GM19193 (cell line): ENCODE results near the gene ASGR2.

Source experiments
- POLR2A ChIP-seq: IDR thresholded peaks from 4 replicates; pipeline ENCODE4 v1.6.1; 2011; ENCODE audit not compliant: insufficient read depth, insufficient read length; ENCODE audit errors: extremely low read depth

Gene ASGR2

GRCh38 chr17:7109461-7110322 lies 4.9 kb downstream of the ASGR2 start:
- no peak for TF ChIP-seq POLR2A

DNA sequence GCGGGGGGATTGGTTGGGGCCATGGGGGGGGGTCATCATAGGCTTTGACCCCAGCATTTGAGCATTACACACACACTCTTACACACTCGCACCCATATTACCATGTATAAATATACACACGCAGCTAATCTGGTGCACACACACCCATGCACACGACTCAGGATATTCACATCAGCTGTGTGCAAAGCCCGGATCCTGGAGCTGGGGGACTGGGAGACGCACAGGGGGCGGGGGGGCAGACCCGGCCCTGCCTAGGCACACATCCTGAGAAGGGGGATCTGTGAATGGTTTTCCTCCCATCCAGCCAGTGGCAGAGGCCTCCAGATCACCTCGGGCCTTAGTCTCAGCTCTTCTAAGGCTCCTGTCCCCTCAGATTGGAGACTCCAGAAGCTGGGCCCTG lies 5.6 kb downstream of the ASGR2 start:
- no peak for TF ChIP-seq POLR2A

- no peak for TF ChIP-seq POLR2A
Observed at GRCh38 chr17:7108560-7108925, 6.1 kb downstream of the ASGR2 start.

- no peak for TF ChIP-seq POLR2A
Observed at GRCh38 chr17:7107795-7108559, 6.6 kb downstream of the ASGR2 start.

DNA sequence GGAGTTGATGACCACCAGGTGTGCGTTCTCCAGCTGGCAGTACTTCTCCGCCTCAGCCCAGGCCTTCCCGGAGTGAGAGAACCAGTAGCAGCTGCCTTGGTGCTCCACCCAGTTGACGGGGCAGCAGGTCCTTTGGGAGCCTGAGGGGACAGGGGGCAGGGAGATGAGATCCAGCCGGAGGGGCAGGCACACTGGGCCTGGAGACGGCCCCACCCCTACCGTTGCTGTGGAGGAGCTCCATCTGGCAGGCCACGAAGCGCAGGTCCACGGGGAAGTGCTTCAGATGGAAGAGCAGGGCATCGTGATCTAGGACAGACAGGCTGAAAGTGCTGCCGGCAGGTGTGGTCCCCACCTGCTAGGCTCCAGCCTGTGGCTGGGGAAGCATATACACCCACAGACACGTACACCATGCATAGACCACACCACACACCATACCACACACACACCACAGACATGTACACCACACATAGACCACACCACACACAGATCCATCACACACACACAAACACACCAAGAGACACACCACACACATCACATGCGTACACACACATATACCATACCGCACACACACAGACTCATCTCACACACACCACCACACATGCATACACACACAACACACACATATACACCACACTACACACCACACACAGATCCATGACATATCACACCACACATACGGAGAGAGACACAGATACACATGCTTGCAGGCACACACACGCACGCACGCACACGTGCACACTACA lies 7.4 kb downstream of the ASGR2 start:
- TF ChIP-seq POLR2A: no peak

DNA sequence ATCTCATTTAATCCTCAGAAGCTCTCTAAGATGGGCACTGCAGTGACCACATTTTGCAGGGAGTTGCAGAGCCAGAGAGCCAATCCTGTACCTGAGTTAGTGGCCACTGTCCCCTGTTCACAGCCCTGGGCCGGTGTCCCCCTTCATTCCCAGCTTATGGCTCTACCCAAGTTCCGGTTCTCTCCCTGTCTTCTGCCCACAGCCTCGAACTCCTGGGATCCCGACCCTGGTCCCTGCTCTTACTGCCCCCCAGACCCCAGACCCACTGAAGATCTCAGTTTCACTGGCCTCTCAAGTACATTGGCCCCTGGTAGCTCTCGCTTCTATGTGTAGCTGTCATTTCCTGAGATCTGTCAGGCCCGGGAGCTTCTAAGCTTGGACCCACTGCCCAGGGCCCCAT lies 12.2 kb downstream of the ASGR2 start:
- no peak for TF ChIP-seq POLR2A

DNA sequence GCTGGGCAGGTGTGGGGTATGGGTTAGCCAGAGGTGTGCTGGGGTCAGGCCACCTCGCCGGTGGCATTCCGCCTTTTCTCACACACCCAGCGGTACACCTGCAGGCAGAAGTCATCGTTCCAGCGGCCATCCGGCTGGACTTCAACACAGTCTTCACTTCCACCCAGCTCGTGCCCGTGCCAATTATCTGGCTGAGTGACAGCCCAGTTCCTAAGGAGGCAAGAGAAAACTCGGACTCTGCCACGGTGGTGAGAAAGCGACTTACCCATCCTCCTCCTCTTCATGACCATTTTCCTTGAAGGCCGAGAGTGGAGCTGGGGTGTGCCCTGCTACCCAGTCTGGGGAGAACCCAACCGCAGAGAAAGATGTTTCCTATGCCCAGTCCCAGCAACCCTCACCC lies 13.1 kb downstream of the ASGR2 start:
- no peak for TF ChIP-seq POLR2A

DNA sequence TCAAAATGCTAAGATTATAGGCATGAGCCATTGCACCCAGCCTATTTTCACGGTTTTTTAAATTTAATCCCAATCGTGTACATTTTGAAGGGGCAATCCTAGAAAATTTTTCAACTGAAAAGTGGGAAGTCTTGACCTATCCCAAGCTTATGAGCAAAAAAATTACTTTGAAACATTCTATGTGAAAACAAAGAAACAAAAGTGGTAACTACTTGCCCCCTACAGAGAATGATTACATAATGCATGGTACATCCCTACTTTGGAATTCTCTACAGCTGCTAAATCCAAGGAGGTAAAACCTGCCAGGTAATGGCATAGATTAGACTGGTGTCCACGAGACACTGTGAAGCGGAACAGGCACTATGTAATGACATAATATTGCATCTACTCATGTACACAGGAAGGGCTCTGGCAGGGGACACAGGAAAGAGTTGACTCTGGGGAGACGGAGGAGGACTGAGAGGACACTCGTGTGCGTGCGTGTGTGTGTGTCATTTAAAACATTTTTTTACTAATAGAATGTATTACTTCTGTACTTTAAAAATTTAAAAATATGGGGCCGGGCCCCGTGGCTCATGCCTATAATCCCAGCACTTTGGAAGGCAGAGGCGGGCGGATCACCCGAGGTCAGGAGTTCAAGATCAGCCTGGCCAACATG lies 15.7 kb downstream of the ASGR2 start:
- no peak for TF ChIP-seq POLR2A

GRCh38 chr17:7097940-7098339 lies 16.7 kb downstream of the ASGR2 start:
- no peak for TF ChIP-seq POLR2A

DNA sequence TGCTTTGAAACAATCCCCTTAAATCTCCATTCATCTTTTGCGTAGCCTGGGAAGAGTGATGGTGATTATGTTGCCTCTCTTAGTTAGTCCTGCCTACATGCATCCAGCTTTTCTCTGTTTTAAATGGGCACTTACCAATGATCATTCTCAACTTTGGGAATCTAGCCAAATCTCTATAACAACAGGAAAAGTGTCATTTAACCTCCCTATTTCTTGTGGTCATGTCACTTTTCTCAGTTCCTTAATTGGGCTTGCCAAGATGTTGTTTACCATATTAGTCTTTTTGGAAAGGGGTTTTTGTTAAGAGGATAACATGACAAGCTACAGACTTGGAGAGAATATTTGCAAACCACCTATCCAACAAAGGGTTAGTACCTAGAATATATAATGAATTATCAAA lies 19.0 kb downstream of the ASGR2 start:
- no peak for TF ChIP-seq POLR2A

DNA sequence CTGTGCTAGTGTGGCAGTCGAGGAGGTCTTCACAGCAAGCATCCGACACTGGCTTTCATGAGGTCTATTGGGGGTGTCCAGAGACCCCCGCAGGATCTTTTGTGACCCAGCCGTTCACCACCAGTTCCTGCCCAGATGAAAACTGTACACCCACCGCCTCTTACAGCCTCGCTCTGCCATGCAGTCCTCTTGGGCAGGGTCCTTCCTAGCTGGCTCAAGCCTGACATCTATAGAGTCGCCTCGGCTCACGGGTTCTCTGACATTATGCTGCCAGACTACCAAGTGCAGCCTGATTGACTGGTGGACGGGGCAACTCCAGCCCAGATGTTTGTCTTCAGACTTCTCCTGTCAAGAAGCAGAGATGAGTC lies 20.0 kb downstream of the ASGR2 start:
- TF ChIP-seq POLR2A: no peak

DNA sequence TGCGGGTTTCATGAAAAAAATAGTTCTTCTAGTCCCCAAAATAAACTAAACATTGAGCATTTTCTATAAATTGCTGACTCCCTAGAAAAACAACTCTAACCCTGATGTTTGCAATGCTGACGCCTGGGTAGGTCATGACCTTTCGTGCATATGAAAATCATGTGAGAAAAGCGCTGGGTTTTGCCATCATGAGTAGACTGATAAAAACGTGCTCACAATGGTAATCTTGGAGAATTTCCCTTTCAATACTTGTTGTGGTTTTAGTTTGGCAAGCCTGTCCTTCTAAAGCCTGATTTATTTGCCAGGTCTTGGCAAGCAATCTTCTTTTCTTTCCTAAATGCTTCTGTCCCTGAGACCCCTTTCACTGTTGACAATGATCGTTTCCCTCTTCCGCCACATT lies 30.5 kb downstream of the ASGR2 start:
- TF ChIP-seq POLR2A: no peak

DNA sequence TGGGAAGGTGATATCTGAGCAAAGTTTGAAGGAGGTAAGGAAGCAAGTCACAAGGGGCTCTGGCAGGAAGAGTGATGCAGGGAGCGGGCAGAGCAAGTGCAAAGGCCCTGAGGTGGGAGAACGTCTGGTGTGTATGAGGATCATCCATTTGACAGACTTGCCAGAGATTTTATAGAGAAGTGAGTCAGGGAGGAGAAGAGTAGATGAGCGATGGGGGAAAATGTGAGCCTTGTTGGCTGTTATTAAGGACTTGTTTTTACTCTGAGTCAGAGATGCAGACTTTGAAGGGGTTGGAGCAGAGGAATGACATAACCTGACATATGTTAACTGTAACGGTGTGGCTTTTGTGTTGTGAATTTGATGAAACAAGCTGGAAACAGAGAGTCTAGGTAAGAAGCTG lies 31.0 kb downstream of the ASGR2 start:
- no peak for TF ChIP-seq POLR2A

DNA sequence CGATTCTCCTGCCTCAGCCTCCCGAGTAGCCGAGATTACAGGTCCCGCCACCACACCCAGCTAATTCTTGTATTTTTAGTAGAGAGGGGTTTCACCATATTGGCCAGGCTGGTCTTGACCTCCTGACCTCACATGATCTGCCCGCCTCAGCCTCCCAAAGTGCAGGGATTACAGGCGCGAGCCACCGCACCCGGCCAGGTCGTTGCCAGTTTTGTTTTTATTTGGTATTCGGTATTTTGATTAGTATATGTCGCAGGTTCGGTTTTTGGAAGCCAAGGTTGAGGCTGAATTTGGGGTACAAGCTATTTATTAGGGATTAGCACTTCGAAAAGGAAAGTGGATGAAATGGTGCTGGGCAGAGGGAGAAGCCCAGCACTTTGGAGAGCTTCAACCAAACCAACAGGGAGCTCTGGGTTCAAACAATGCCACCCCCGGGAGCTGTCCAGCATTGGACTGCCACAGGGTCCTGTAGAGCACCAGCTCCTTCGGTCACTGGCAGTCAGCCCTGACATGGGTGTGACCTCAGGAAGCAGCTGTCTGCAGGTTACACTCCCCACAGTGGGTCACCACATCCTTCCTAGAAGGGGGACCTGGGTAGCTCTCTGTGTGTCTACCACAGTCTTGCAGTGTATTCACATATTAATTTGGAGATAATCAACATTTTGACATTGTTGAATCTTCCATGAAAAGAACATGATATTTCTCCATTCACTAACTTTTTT lies 33.1 kb downstream of the ASGR2 start:
- no peak for TF ChIP-seq POLR2A
